Left cardiac atrium (tissue), 4 donors: ENCODE results near the gene LSM7. TPM values are rescaled to one million over a fixed set of nuclear protein-coding genes. Genes with fewer than 3 reads are reported as not detected.
"Not testable (repeated sequence)": the region's sequence is repeated elsewhere in the genome, so short reads cannot be mapped to it uniquely, and the experiment has no call there.

Source experiments
- ATAC-seq, 2 donors: fragments of 200-7000 bp; cut with Tn5 transposase; one replicate each; pipeline ENCODE4 v1.9.1; 2020; ENCODE audit warnings: mild to moderate bottlenecking in 2 of 2, moderate library complexity in 2 of 2
- DNase-seq: peaks from one replicate; pipeline ENCODE4 v3.0.0-alpha.2; 2020
- intact Hi-C, 2 donors: fragments of 100-400 bp; cut with DNase I; formaldehyde crosslinking; loops; one replicate each; pipeline versions ENCODE4 v1.14.1 to v1.15.1; 2022 to 2023
- total RNA-seq, 2 donors: library from RNA; stranded (reverse); fragmentation: NEBNext Ultra II Directional; extraction: Animal tissue kit (Norgen Biotek cat#: 25700); gene quantifications; one replicate each; pipeline ENCODE4 v1.2.1, GENCODE V29; 2021
- donor health status: DM: no; HTN: yes; CAD: no.
- donor health status: DM: no; HTN: yes; CAD: no; lungs with severe emphysema.
- donor health status: DM: yes; HTN: yes; CAD: no.
- donor health status: Dilated cardiomyopathy.

LSM7 gene
- total RNA-seq, 2 donors from 2014 or later, result 43.6 to 47.7 TPM

DNA sequence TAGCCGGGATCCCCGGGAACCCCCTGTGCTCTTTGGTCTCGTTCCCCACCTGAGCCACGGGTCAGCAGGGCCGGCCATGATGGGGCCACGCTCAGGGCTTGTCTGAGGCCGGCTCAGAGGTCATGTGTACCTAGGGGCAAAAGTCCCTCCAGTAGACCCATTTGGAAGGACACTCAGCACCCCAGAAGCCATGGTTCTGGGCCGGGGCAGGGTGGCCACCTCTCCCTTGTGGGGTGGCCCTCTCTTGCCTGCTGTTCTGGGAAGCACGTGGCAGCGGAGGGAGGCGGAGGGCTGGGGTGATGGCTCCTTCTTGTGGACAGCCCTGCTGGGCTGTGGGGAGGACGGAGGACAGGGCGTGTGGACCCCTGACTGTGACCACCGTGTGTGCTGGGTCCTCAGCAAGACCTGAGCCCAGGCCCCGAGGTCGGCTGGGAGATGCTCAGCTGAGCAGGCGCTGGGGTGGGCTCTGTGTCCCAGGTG, 40.0 kb downstream of the LSM7 start:
- intact Hi-C loops, result no loop called here
- DNase-seq, result no peak
- no peak for ATAC-seq

DNA sequence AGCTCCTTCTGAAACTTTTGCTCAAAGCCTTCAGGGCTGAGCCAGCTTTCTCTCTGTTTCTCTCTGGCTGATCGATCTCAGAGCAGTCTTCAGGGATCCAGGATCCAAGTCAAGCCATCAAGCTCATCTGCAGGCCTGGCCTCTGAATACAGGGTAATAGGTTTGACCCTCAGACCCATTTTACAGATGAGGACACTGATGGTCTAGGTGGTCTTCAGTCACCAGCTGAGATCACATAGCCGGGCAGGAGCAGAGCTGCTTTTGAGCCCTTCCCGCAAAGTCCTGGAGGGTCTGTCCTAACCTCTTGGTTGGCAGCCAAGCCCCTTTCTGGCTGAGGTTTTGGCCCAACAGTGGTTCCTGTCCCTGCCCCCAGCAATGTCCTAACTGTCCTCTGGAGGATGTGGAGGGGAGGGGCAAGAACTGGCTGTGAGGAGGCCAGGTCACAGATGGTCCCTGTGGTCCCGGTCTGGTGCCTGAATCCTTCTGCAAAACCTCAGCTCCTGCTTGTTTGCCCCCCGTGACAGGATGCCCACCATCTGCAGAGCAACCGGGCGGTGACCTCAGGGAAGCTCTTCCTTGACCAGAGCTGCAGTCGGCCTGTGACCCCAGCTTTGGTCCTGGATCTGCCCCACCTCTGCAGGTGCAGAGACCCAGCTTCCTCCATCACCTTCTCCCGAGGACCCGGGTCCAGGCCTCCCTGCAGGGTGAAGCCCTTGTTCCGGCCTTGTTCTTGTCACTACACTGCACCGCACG, 40.6 kb downstream of the LSM7 start:
- ATAC-seq, result no peak
- intact Hi-C loops, result no loop called here
- DNase-seq, result no peak

DNA sequence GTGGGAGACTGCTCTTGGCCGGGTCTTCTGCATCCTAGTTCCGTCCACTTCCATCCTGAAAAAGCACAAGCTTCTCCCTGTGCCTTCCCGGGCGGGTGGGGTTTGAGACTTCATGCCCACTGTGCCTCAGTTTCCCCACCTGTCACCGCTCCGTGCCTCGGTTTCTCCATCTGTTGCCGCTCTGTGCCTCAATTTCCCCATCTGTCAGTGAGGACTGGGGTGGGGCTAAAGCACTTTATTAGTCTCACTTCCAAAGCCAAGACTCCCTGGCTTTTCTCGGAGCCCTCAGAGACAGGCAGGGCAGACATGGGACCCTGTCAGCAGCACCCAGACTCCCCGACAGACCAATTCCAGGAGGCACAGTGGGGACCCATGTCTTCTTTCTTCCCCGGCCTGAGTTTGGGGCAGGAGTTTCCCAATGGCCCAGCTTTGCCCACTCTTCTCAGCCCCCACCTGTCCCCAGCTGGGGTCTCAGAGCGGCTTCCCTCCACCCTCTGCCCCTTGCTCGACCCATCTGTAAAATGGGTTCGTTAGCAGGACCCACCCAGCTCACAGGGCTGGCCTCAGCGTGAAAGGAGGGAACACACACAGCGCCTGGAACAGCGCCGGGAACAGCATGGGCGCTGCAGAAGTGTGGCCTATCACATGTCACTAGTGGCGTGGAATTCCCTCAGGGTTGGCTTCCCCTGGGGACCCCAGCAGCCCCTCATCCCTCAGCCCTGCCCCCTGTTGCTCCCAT, 41.8 kb downstream of the LSM7 start:
- intact Hi-C loops, result no loop called here

DNA sequence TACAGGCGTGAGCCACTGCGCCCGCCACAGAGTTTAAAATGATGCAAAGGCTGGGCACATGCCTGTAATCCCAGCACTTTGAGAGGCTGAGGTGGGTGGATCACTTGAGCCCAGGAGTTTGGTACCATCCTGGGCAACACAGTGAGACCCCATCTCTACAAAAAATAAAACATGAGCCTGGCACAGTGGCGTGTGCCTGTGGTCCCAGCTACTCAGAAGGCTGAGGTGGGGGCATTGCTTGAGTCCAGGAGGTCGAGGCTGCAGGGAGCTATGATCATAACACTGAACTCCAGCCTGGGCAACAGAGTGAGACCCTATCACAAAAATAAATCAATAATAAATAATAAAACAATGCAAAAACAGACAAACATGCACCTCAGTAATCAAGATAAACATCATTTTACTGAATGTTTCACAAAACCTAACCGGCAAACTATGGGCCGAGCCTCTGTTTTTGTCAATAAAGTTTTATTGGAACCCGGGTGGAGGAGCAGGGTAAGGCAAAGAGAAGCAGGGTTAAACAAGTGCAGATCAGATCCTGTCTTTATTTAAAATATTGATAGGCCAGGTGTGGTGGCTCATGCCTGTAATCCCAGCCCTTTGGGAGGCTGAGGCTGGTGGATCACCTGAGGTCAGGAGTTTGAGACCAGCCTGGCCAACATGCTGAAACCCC, 44.4 kb downstream of the LSM7 start:
- DNase-seq (no peak), ATAC-seq (no peak)
- intact Hi-C loops, result no loop called here

More for the DNA sequence above, 41.8 kb downstream of the LSM7 start:
- DNase-seq, result no peak
- ATAC-seq, result no peak

DNA sequence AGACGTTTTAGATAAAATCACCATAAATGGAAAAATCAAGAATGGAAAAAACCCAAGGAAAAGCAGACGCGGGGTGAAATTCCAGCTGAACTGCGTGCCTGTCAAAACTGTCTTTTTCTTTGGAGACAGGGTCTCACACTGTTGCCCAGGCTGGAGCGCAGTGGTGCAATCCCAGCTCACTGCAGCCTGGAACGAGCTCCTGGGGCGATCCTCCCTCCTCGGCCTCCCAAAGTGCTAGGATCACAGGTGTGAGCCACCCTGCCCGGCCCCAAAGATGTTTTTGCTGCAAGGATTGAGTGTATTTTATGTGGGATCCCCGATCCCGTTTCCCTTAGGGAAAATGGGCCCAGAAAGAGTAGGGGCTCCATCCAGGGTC, 45.5 kb downstream of the LSM7 start:
- intact Hi-C loops, result no loop called here
- ATAC-seq (no peak), DNase-seq (no peak)

DNA sequence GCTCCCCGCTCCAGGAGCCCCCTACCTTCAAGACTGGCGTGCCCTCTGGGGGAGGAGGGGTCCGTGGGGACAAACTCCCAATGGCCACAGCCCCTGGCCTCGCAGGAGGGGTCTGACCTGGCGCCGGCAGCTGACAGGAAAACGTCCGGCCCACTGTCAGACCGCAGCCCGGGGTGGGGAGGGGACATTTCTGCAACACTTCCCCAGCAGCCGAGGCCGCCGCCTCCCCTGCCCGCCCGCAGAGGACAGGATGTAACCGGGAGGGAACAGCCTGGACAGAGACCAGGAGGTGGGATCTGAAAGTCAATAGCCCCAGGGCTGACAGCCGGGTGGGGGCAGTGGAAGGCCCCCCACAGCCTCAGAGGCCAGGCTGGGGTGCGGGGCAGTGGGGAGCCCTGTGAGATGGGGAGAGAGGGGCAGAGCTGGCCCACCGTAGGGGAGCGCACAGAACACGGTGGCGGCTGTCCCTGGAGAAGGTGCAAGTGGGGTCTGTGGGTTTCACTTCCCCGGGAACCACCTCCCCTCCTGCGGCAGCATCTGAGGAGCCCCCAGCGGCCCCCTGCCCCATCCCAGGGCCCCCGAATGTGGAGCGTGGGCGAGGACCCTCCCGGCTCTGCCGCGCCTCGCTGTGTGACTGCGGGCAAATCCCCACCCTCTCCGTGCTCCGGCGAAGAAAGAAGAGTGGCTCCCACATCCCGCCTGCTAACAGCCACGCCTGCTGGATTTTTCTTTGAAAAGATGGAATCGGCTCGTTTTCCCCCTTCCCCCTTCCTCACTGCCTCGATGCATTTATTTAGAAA, 46.1 kb downstream of the LSM7 start, which contains the start of gene PEAK3:
Gene PEAK3, minus strand, starts transcription at position 114 of the 800 bp plus-strand sequence. CDS start 1,244 bp downstream, outside the sequence.
- peak; percentile 86 for DNase-seq
- ATAC-seq, result peak; percentile 88 to 90
- intact Hi-C loops, result no loop called here

DNA sequence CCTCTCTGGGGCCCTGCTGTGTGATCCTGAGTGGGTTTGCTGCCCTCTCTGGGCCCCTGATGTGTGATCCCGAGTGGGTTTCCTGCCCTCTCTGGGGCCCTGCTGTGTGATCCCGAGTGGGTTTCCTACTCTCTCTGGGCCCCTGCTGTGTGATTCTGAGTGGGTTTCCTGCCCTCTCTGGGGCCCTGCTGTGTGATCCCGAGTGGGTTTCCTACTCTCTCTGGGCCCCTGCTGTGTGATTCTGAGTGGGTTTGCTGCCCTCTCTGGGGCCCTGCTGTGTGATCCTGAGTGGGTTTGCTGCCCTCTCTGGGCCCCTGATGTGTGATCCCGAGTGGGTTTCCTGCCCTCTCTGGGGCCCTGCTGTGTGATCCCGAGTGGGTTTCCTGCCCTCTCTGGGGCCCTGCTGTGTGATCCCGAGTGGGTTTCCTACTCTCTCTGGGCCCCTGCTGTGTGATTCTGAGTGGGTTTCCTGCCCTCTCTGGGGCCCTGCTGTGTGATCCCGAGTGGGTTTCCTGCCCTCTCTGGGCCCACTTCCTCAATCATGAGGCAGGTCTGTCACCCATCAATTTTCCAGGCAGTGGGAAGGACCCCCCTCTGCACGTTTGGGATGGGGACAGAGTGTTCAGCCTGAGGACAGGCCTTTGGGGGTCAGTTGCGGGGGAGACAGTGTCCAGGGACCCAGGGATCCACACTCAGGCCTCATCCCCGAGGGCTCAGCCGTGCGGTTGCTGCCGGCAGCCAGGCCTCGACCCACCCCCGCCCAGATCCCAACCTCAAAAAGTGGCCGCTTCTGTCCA, 46.9 kb downstream of the LSM7 start:
- DNase-seq, intact Hi-C loops: not testable (repeated sequence)
- ATAC-seq, result peak; percentile 3 to 10

DNA sequence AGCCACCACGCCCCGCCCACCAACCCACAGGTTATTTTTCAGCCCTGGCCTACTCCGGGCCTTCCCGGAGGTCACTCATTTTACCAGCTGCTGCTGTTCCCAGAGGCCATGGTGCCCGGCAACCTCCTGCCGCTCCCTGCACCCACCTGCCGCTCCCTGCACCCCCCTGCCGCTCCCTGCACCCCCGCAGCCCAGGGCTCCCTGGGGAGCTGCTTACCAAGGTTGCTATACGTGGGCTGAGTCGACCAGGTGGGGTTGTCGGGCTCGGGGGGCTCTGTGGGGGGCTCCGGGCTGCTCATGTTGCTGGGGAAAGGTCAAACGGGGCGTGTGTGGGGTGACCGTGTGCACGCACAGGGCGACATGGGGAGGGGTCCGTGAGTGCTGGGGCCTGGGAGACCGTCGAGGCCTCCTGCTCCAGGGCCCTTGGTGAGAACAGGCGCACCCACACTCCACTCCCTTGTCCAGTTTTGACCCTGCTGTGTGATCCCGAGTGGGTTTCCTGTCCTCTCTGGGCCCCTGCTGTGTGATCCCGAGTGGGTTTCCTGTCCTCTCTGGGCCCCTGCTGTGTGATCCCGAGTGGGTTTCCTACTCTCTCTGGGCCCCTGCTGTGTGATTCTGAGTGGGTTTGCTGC, 47.6 kb downstream of the LSM7 start:
- intact Hi-C loops, result no loop called here
- ATAC-seq (no peak), DNase-seq (no peak)

DNA sequence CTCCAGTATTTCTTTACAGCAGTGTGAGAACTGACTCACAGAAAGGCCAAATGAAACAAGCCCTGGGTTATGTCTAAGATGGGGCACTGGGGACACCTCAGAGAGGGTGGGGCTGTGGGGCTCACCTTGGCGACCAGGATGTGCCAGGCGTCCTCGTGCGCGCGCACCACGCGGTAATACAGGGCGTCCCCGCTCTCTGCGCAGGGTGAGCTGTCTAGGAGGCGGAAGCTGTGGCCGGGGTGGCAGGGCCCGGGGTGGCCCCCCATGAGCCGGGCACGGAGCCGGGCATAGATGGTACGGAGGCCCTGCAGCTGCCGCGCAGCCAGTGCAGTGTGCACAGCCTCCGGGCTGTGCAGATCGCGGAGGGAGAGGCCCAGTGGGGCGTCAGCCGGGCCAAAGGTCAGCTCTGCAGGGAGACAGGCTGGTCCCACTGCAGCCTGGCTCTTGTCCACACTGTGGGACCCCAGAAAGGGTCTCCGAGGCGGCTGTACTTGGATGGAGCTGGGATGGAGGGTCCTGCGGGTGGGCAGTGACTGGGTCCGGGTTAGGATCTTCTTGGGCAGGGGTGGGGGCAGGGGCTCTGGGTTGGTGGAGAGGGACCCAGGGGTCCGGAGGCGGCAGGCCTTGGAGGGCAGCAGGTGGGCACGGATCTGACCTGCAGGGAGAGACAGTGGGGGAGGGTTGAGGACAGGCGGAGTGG, 49.8 kb downstream of the LSM7 start:
- ATAC-seq, result no peak
- intact Hi-C loops, result loop anchor here in 1 of 2 donors (5.0 kb wide), 1 partner anchor 109 kb away; no protein-coding TSS in a partner anchor
- DNase-seq, result no peak

DNA sequence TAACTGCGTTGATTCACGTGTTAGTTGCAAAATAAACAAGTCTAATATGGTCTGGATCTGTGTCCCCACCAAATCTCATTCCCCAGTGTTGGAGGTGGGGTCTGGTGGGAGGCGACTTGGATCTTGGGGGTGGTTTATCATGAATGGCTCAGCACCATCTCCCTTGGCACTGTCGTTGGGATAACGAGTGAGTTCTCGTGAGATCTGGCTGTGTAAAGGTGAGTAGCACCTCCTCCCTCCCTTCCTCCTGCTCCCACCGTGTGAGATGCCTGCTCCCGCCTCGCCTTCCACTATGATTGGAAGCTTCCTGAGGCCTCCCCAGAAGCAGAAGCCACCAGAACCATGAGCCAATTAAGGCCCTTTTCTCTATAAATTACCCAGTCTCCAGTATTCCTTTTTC, 51.2 kb downstream of the LSM7 start:
- intact Hi-C loops, result loop anchor here in 1 of 2 donors (5.0 kb wide), 1 partner anchor 110 kb away; no protein-coding TSS in a partner anchor
- DNase-seq (no peak), ATAC-seq (no peak)

DNA sequence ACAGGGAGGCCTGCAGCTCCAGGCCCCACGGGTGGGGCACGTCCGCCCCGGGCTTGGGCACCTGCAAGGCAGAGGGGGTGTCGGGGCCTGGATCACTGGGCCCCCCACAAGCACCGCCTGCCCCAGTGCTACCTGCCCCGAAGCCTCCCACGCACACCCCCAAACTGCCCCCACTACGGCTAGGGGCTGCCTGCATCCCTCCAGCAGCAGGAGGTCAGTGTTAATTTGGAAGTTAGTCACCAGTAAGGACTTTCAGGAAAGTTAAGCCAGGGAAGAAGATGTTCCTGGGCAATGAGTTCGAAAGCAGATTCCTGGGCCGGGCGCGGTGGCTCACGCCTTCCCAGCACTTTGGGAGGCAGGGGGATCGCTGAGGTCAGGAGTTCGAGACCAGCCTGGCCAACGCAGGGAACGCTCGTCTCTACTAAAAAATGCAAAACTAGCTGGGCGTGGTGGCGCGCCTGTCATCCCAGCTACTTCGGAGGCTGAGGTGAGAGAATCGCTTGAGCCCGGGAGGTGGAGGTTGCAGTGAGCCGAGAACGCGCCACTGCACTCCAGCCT, 51.9 kb downstream of the LSM7 start:
- intact Hi-C loops, result loop anchor here in 1 of 2 donors (5.0 kb wide), 1 partner anchor 111 kb away; no protein-coding TSS in a partner anchor
- ATAC-seq (no peak), DNase-seq (no peak)

DNA sequence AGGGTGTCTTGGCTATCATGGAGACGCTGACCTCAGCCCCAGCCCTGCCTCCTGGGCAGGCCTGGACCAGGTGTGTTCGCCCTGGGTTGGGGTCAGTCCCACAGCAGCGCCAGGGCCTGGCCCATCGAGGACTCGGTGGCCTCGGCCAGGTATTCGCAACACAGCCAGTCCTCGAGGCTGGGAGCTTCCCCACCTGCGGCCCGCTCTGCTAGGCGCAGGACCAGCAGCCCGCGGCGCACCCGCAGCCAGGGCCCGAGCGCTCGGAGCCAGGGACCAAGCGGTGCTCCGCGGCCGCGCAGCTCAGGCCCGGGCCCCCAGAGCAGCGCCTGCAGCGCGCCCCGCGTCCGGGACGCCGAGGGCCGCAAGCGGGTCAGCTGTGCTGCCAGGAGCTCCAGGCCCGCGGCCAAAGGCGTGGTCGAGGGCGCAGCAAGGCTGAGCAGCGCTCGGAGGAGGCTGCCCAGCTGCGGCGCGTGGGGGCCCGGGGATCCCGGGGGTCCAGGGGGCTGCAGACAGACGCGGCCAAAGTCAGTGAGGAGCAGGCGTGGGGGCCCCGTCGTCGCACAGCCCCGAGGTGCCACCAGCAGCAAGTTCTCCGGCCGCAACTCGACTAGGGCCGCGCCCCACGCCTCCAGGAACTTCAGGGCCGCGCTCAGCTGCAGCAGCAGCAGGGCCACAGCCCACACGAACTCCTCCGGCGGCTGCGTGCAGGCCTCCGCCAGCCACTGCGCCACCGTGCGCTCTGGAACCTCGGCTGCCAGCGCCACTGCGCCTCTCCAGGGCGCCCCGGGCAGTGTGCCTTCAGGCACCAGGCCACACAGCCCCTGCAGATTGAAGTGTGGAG, 52.6 kb downstream of the LSM7 start:
- intact Hi-C loops, result loop anchor here in 1 of 2 donors (2.0 to 5.0 kb wide), 2 partner anchors 111 to 119 kb away; no protein-coding TSS in a partner anchor
- DNase-seq (peak; percentile 62), ATAC-seq (peak; percentile 10 to 31)

DNA sequence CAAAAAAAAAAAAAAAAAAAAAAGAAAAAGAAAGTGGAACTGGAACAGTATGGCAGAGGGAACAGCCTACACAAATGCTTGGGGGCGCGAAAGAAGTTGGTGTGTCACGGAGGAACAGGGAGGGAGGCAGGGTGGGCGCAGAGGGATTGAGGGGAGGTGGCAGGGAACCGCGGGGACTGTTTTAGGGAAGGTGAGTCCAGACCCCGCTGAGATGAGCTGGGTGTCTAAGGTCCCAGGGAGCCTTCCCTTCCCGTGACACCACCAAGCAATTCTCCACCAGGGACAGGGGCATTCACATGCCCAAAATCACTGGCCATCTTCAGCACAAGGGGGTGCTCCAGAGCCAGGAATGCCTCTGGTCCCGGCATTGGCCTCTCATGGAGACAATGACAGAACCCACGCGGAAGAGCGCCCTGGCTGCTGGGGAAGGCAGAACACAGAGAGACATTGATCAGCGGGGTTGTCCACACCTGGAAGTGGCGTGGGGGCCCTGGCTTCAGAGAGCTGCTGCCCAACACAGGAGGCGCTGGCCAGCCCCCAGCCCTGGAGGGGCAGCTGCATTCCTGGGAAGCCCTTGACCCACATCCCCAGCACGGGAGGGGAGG, 53.4 kb downstream of the LSM7 start:
- peak; percentile 77 for DNase-seq
- ATAC-seq, result peak; percentile 8 to 16
- intact Hi-C loops, result loop anchor here in 1 of 2 donors (2.0 to 5.0 kb wide), 4 partner anchors 38 to 118 kb away; partner anchors contain the start of genes PLEKHJ1 and SF3A2

DNA sequence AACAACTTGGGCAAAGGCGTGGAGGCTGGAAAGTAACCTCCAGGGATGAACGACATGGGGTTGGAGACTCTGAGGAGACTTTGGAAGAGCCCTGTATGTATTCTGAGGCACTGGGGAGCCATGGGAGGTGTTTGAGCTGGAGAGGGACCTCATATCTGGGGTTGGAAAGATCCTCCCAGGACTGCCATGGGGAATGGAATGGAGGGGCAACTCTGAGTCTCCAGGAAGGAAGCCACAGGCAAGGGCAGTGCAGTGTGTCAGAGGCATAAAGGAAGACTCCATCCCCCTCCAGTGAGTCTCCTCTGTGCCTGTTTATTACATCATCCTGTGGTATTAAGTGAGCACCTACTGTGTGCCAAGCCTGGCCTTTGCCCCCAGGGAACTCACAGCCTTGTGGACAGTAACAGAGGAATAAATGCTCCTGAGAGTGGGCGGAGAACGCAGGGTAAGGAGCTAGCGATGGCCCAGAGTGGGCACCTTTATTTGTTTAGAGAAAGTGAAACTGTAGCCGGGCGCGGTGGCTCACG, 54.1 kb downstream of the LSM7 start:
- no peak for DNase-seq
- intact Hi-C loops, result loop anchor here in 1 of 2 donors (2.0 to 5.0 kb wide), 3 partner anchors 37 to 117 kb away; partner anchors contain the start of genes PLEKHJ1 and SF3A2
- no peak for ATAC-seq
